Body of pancreas (tissue), 4 donors: ENCODE data around the gene MIEF2.
"Not testable (repeated sequence)": the region's sequence is repeated elsewhere in the genome, so short reads cannot be mapped to it uniquely, and the experiment has no call there.

ENCODE experiments used
- POLR2A ChIP-seq, 3 donors: fragments of 450-650 bp; IDR thresholded peaks; one replicate each; pipeline ENCODE4 v1.6.1; 2016; ENCODE audit warnings: antibody characterized with exemption in 3 of 3, mild to moderate bottlenecking in 2 of 3
- TF ChIP-seq, protein P1 (sequence below), 7 experiments: fragments of 450-650 bp in 4 of 7; fragments of 200-600 bp in 3 of 7; sonication (generic) in 3 of 7; IDR thresholded peaks; one replicate each; pipeline ENCODE4 v1.5.1; 2016 to 2019; ENCODE audit warnings: antibody characterized with exemption in 7 of 7

DNA sequence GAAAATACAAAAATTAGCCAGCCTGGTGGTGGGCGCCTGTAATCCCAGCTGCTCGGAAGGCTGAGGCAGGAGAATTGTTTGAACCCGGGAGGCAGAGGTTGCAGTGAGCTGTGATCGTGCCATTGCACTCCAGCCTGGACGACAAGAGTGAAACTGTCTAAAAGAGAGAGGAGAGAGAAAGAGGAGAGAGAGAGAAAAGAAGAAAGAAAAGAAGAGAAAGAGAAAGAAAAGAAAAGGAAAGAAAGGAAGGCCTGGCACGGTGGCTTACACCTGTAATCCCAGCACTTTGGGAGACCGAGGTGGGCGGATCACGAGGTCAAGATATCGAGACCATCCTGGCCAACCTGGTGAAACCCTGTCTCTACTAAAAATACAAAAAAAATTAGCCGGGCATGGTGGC is 43.6 kb upstream of the MIEF2 start:
- TF ChIP-seq, protein P1, sequence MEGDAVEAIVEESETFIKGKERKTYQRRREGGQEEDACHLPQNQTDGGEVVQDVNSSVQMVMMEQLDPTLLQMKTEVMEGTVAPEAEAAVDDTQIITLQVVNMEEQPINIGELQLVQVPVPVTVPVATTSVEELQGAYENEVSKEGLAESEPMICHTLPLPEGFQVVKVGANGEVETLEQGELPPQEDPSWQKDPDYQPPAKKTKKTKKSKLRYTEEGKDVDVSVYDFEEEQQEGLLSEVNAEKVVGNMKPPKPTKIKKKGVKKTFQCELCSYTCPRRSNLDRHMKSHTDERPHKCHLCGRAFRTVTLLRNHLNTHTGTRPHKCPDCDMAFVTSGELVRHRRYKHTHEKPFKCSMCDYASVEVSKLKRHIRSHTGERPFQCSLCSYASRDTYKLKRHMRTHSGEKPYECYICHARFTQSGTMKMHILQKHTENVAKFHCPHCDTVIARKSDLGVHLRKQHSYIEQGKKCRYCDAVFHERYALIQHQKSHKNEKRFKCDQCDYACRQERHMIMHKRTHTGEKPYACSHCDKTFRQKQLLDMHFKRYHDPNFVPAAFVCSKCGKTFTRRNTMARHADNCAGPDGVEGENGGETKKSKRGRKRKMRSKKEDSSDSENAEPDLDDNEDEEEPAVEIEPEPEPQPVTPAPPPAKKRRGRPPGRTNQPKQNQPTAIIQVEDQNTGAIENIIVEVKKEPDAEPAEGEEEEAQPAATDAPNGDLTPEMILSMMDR (IDR thresholded peaks at IDR 0.05): not testable (repeated sequence)
- TF ChIP-seq POLR2A (IDR thresholded peaks at IDR 0.05): not testable (repeated sequence)
